ENCODE measurements around the gene DDX10.

DNA sequence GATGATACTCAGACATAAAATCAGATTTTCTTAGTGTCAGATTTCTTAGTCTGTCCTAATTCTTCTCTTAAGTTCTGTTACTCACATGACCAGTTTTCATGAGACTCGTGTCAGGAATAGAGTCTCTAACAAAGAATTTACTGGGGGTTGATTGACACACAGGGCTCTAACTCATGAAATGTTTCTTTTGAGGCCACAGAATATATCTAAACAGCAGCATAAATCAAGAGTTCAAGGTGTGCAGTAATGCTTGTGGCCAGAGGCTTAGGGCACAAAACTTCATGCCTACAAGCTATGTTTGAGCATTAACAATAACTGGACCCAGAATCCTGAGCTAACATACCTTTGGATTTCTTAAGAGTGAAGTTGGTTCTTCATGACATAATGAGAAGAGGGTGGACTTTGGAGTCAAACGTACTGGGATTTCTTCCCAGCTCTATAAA is 237.2 kb downstream of the DDX10 start:
- TF ChIP-seq CTCF (conservative IDR thresholded peaks at IDR 0.05; ENCODE audit: low read depth in 2 of 2) (no peak), EZH2phosphoT487 (IDR thresholded peaks at IDR 0.05; ENCODE audit: unreplicated experiment) (no peak), REST (IDR thresholded peaks at IDR 0.05; ENCODE audit: unreplicated experiment) (no peak), EZH2 (IDR thresholded peaks at IDR 0.05; ENCODE audit: low read depth, unreplicated experiment) (no peak)
